Mesothelial cell of epicardium (in vitro differentiated cells): ENCODE measurements around the gene BAHCC1. TPM values are rescaled to one million over a fixed set of nuclear protein-coding genes. Genes with fewer than 3 reads are reported as not detected.

Experiments
- DNase-seq, 2 experiments: peaks; one replicate each; pipeline ENCODE4 v3.0.0; 2021; ENCODE audit warnings: low spot score in 2 of 2; ENCODE audit not compliant: unreplicated experiment in 2 of 2
- H3K27ac Mint-ChIP-seq: 2 replicates; pipeline ENCODE4 v1.8.0; 2021; ENCODE audit warnings: mixed read lengths
- H3K27me3 Mint-ChIP-seq: 2 replicates; pipeline ENCODE4 v1.8.0; 2021; ENCODE audit warnings: low read depth, mixed read lengths
- H3K36me3 Mint-ChIP-seq: 2 replicates; pipeline ENCODE4 v1.8.0; 2021; ENCODE audit warnings: mixed read lengths
- H3K4me1 Mint-ChIP-seq: 2 replicates; pipeline ENCODE4 v1.8.0; 2021; ENCODE audit warnings: mixed read lengths
- H3K4me3 Mint-ChIP-seq: 2 replicates; pipeline ENCODE4 v1.8.0; 2021; ENCODE audit warnings: mild to moderate bottlenecking, moderate library complexity, mixed read lengths
- H3K9me3 Mint-ChIP-seq: 2 replicates; pipeline ENCODE4 v1.8.0; 2021; ENCODE audit warnings: mixed read lengths
- CTCF ChIP-seq: fragments of 200-600 bp; sonication (generic); IDR thresholded peaks from one replicate; pipeline ENCODE4 v1.5.0; 2021; ENCODE audit warnings: antibody characterized with exemption; ENCODE audit not compliant: unreplicated experiment
- total RNA-seq: library from RNA; stranded (reverse); gene quantifications from 3 replicates; pipeline ENCODE4 v1.2.1, GENCODE V29; 2021

The BAHCC1 gene
- 34.9 to 36.4 TPM (median 35.1 TPM) in 3 replicates for total RNA-seq

GRCh38 chr17:81394921-81395599 is at the start of gene BAHCC1:
BAHCC1 (plus strand) TSS chr17:81395457; CDS start chr17:81399740, 4,283 bp downstream.
- Mint-ChIP-seq H3K4me1 (peaks cover 54% of the 10 kb centered on the region), H3K36me3 (no peaks in the 10 kb centered on the region), H3K4me3 (peak within 1 kb of the TSS; percentile 83), H3K9me3 (no peaks in the 10 kb centered on the region), H3K27ac (peak within 1 kb of the TSS; percentile 98), H3K27me3 (no peaks in the 10 kb centered on the region)
- no peak for TF ChIP-seq CTCF
- peak; percentile 100 for DNase-seq

- peak overlapping the region; percentile 90 for H3K27ac Mint-ChIP-seq
- H3K27me3 Mint-ChIP-seq = no peaks in the 10 kb centered on the region
- H3K9me3 Mint-ChIP-seq = no peaks in the 10 kb centered on the region
- H3K36me3 Mint-ChIP-seq = no peaks in the 10 kb centered on the region
- peak; percentile 99 for DNase-seq
- H3K4me3 Mint-ChIP-seq = peak overlapping the region; percentile 75
- TF ChIP-seq CTCF = no peak
- peaks cover 27% of the 10 kb centered on the region for H3K4me1 Mint-ChIP-seq
Observed at GRCh38 chr17:81346090-81346907, 49.0 kb upstream of the BAHCC1 start.

- H3K27ac Mint-ChIP-seq = no peak overlapping the region
- no peak for DNase-seq
- H3K9me3 Mint-ChIP-seq = no peaks in the 10 kb centered on the region
- no peak for TF ChIP-seq CTCF
- H3K4me1 Mint-ChIP-seq = peaks cover 27% of the 10 kb centered on the region
- peak overlapping the region; percentile 75 for H3K4me3 Mint-ChIP-seq
- H3K27me3 Mint-ChIP-seq = no peaks in the 10 kb centered on the region
- no peaks in the 10 kb centered on the region for H3K36me3 Mint-ChIP-seq
Observed at GRCh38 chr17:81346908-81347349, 48.3 kb upstream of the BAHCC1 start.

- TF ChIP-seq CTCF = no peak
- H3K9me3 Mint-ChIP-seq = no peaks in the 10 kb centered on the region
- no peak for DNase-seq
- H3K4me3 Mint-ChIP-seq = peak overlapping the region; percentile 75
- no peaks in the 10 kb centered on the region for H3K36me3 Mint-ChIP-seq
- H3K4me1 Mint-ChIP-seq = peaks cover 23% of the 10 kb centered on the region
- H3K27me3 Mint-ChIP-seq = no peaks in the 10 kb centered on the region
- H3K27ac Mint-ChIP-seq = no peak overlapping the region
Observed at GRCh38 chr17:81347437-81347836, 47.8 kb upstream of the BAHCC1 start.

GRCh38 chr17:81348097-81349055 is 46.9 kb upstream of the BAHCC1 start:
- Mint-ChIP-seq H3K4me3 (no peak overlapping the region), H3K4me1 (peaks cover 19% of the 10 kb centered on the region), H3K27me3 (no peaks in the 10 kb centered on the region), H3K27ac (no peak overlapping the region), H3K36me3 (no peaks in the 10 kb centered on the region), H3K9me3 (no peaks in the 10 kb centered on the region)
- TF ChIP-seq CTCF = no peak
- no peak for DNase-seq
